Coronary artery (tissue), 2 donors: ENCODE data around the gene PPFIA1.

Experiments
- DNase-seq: peaks from one replicate; pipeline ENCODE4 v3.0.0-alpha.2; 2017; ENCODE audit warnings: low spot score
- H3K27ac ChIP-seq, 2 donors: fragments of 200-600 bp; sonication (generic); one replicate each; pipeline ENCODE4 v1.5.1; 2016 to 2019
- H3K4me3 ChIP-seq: fragments of 200-600 bp; sonication (generic); 2 replicates; pipeline ENCODE4 v1.5.1; 2016; ENCODE audit warnings: mild to moderate bottlenecking, moderate library complexity
- TF ChIP-seq, protein P1 (sequence below): fragments of 200-600 bp; sonication (generic); IDR thresholded peaks from one replicate; pipeline ENCODE4 v1.5.1; 2019; ENCODE audit warnings: antibody characterized with exemption

The PPFIA1 gene

DNA sequence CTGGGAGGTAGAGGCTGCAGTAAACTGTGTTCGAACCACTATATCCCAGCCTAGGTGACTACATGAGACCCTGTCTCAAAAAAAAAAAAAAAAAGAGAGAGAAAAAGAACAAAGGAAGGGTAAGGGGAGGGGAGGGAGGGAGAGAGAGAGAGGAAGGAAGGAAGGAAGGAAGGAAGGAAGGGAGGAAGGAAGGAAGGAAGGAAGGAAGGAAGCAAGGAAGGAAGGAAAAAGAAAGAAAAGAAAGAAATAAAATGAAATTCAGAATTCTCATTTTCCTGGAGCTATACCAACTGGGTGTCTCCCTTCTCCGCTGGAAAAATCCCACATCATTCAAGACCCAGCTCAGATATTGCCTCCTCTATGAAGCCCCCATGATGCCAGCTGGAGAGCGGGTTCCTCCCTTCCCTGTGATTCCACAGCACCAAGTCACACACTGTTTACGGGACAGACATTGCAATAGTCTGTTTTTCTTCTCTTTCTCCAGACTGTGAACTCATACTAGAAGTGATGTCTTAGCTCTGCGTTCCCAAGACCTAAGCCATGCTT, 3.0 kb upstream of the PPFIA1 start:
- DNase-seq, result no peak
- H3K4me3 ChIP-seq, result no peak overlapping the region
- TF ChIP-seq, protein P1, sequence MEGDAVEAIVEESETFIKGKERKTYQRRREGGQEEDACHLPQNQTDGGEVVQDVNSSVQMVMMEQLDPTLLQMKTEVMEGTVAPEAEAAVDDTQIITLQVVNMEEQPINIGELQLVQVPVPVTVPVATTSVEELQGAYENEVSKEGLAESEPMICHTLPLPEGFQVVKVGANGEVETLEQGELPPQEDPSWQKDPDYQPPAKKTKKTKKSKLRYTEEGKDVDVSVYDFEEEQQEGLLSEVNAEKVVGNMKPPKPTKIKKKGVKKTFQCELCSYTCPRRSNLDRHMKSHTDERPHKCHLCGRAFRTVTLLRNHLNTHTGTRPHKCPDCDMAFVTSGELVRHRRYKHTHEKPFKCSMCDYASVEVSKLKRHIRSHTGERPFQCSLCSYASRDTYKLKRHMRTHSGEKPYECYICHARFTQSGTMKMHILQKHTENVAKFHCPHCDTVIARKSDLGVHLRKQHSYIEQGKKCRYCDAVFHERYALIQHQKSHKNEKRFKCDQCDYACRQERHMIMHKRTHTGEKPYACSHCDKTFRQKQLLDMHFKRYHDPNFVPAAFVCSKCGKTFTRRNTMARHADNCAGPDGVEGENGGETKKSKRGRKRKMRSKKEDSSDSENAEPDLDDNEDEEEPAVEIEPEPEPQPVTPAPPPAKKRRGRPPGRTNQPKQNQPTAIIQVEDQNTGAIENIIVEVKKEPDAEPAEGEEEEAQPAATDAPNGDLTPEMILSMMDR, result no peak
- no peak overlapping the region for H3K27ac ChIP-seq

DNA sequence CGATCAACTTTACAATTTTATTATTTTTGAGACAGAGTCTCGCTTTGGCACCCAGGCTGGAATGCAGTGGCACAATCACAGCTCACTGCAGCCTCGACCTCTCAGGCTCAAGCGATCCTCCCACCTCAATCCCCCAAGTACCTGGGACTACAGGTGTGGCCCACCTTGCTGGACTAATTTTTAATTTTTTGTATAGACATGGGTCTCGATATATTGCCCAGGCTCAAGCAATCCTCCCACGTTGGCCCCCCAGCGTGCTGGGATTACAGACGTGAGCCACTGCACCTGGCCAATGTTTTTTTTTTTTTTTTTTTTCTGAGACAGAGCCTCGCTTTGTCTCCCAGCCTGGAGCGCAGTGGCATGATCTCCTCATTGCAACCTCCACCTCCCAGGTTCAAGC, 2.0 kb upstream of the PPFIA1 start:
- no peak for DNase-seq
- no peak overlapping the region for H3K4me3 ChIP-seq
- no peak overlapping the region for H3K27ac ChIP-seq
- TF ChIP-seq, protein P1, result no peak

DNA sequence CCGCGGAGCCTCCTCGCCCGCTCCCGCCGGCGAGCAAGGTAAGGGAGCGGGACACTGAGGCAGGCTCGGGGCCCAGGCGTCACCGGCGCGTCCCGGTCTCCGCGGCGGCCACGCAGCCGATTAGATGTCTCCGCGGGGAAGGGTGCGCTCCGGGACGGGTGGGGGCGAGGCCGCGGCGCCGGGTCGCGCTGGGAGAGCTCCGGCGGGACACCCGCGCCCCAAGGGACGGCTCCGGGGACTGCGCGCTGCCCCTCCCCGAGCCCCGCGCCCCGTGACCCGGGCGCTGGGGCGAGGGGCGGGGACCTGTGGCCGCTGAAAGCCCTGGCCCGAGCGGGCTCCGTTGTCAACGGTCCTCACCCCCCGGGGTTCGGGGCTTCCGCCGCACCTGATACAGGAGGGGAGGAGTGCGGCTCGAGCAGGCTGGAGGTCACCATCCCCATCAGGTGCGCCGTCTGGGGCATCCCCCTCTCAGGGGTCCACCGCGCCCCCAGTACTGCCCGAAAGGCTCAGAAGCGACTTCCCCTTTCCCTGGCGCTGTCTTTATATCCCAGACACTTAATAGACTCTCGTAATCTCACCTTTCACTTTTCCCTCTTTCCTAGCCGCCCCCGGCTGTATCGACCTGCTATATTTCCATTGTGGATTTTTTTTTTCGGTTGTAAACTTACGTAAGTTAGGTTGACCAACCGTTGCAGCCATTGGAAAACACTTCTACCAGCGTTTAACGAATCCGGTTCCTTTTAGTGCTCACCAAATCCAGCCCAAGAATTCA, 573 bp downstream of the PPFIA1 start:
- H3K27ac ChIP-seq, result peak overlapping the region; percentile 72 to 86
- no peak for DNase-seq
- peak overlapping the region; percentile 85 for H3K4me3 ChIP-seq
- TF ChIP-seq, protein P1, result no peak

DNA sequence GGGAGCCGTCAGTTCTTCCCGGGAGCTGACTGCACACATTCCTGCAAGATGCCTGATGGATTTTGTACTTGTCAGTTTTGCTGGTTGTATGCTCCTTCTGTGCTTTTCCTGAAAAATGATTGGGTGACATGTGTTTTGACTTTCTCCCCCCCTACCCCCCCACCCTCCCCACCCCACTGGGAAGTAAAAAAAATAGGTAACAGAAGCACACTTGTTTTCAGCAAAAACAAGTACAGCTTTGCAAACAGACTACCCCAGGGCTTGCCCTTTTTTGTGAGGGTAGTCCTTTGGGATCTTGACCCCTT, 1.1 kb downstream of the PPFIA1 start:
- TF ChIP-seq, protein P1, result no peak
- no peak overlapping the region for H3K27ac ChIP-seq
- DNase-seq, result no peak

DNA sequence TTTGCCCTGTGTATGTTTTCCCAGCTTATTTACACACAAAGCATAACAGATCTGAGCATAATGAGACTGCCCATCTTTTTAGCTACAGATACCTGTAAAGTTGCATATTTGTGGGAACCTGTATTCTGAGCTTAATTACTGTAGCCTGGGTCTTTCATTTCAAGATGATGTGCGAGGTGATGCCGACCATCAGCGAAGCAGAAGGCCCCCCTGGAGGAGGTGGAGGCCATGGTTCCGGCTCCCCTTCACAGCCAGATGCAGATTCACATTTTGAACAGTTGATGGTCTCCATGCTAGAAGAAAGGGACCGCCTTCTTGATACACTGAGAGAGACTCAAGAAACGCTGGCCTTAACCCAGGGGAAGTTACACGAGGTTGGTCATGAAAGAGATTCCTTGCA, 1.5 kb downstream of the PPFIA1 start:
- Histone ChIP-seq H3K4me3 (peak overlapping the region; percentile 85), H3K27ac (no peak overlapping the region)
- DNase-seq, result no peak
- TF ChIP-seq, protein P1, result no peak

More for the DNA sequence above, 1.1 kb downstream of the PPFIA1 start:
- peak overlapping the region; percentile 85 for H3K4me3 ChIP-seq

DNA sequence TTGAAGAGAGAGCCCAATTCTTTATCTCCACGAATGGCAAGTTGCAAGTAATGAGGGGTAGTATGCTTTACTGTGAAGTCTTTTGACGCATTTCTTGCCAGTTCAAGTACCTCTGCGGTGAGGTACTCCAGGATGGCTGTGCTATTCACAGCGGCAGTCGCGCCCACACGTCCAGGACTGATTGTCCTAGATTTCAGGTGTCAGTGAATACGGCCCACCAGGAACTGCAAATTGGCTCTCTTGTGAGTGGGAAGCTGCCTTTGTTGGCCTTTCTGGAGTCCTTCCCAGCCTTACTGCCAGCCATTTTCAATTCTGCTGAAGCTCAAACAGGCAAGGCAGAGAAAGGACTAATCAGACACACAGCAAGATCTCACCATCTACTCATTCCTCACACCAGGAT, 8.5 kb downstream of the PPFIA1 start:
- TF ChIP-seq, protein P1, result no peak
- no peak overlapping the region for H3K27ac ChIP-seq
- DNase-seq, result no peak
- no peak overlapping the region for H3K4me3 ChIP-seq

DNA sequence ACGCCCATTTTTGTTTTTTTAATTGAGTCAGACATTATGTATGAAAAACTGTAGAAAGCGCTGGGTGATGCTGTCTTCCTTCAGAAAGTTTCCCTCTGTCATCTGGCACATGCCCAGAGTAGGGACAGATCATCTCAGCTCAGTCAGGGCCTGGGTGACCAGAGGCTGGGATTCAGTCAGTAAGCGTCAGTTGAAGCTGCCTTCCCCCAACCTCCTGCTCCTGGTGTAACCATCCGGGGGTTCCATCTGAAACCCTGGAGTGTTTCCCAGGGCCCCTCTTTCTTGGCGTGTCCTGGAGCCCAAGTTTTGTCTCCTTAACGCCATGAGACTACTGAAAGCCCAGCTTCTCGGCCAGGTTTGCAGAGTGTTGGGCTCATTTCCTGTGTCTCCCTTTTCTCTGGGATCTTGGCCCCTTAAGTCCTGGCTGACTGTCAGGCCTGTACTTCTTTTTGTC, 10.7 kb downstream of the PPFIA1 start:
- TF ChIP-seq, protein P1, result no peak
- no peak for DNase-seq
- Histone ChIP-seq H3K27ac (peak overlapping the region in 1 of 2 donors; percentile 25), H3K4me3 (no peak overlapping the region)
